ENCODE data around the gene TBC1D26. TPM values are rescaled to one million over a fixed set of nuclear protein-coding genes. Genes with fewer than 3 reads are reported as not detected.
"Not testable (repeated sequence)": the region's sequence is repeated elsewhere in the genome, so short reads cannot be mapped to it uniquely, and the experiment has no call there.

The TBC1D26 gene
- polyA plus RNA-seq, 1 donor (not counting 4 experiments of a cell fraction or from before 2014, with no cell fraction given): not detected

DNA sequence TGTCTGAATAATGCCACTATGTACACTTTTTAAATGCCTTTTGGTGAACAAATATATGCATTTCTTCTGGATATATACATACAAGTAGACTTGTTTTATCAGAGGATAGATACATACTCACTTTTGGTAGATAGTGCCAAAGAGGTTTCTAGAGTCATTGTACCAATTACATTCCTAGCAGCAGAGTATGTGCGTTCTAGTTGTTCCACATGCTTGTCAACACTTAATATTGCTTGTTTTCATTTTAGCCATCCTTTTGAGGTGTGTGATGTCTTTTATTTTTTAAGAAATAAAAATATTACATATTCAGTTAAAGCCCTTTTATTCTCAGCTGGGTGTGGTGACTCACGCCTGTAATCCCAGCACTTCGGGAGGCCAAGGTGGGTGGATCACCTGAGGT is 23.2 kb upstream of the TBC1D26 start:
- H3K9me3 ChIP-seq (ENCODE audit: control insufficient read depth, low read depth, low read length); H3K27me3 ChIP-seq (ENCODE audit: control insufficient read depth, extremely low read depth, insufficient read depth, low read length); H3K9ac ChIP-seq (ENCODE audit: control insufficient read depth, extremely low read depth, insufficient read depth, low read length); H3K4me2 ChIP-seq (ENCODE audit: control insufficient read depth, extremely low read depth, insufficient read depth, low read depth, low read length); FAIRE-seq; H3K27ac ChIP-seq (ENCODE audit: control insufficient read depth, insufficient read depth, low read length); H3K4me1 ChIP-seq (ENCODE audit: control insufficient read depth, extremely low read depth, insufficient read depth, low read length); H3K79me2 ChIP-seq (ENCODE audit: control insufficient read depth, insufficient read depth, low read length); H3K4me3 ChIP-seq (ENCODE audit: control insufficient read depth in 2 of 3, extremely low read depth in 1 of 3, insufficient read depth in 2 of 3, low read depth in 1 of 3, low read length in 3 of 3); H4K20me1 ChIP-seq (ENCODE audit: control insufficient read depth, extremely low read depth, insufficient read depth, low read length); DNase-seq (ENCODE audit: low read depth, low spot score); dilution Hi-C loops (cut with MboI; ENCODE audit: extremely low pct_ligation_motif_present, low sequenced_read_pairs); H2AFZ ChIP-seq (ENCODE audit: control insufficient read depth, low read length); H3K9me1 ChIP-seq (ENCODE audit: control insufficient read depth, extremely low read depth, insufficient read depth, low read length): not testable (repeated sequence)
- H3K36me3 ChIP-seq (ENCODE audit: control insufficient read depth in 2 of 2, extremely low read depth in 1 of 2, insufficient read depth in 2 of 2, low read length in 2 of 2): peaks cover 7 to 11% of the 10 kb centered on the region in 2 experiments

DNA sequence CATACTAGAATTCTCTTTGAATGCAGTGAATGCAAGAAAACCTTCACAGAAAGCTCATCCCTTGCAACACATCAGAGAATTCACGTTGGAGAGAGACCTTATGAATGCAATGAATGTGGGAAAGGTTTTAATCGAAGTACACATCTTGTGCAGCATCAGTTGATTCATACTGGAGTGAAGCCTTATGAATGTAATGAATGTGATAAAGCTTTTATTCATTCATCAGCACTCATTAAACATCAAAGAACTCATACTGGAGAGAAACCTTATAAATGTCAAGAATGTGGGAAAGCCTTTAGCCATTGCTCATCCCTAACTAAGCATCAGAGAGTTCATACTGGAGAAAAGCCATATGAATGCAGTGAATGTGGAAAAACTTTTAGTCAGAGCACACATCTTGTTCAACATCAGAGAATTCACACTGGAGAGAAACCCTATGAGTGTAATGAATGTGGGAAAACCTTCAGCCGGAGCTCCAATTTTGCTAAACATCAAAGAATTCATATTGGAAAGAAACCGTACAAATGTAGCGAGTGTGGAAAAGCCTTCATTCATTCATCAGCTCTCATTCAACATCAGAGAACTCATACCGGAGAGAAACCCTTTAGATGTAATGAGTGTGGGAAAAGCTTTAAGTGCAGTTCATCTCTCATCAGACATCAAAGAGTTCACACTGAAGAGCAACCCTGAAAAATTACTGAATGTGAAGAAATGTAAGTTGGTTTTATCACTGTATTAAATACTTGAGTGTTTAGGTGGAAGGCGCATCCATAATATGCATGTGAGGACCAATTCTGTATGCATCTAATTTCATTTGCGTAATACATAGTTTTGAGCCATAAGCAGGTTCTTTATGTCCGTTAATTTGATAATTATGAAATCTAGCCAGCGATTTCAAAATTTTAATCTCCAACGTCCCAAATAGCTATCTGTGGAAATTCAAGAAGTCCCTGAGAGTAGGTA is 15.2 kb upstream of the TBC1D26 start:
- H3K4me3 ChIP-seq (ENCODE audit: control insufficient read depth in 2 of 3, extremely low read depth in 1 of 3, insufficient read depth in 2 of 3, low read depth in 1 of 3, low read length in 3 of 3); H3K27me3 ChIP-seq (ENCODE audit: control insufficient read depth, extremely low read depth, insufficient read depth, low read length); dilution Hi-C loops (cut with MboI; ENCODE audit: extremely low pct_ligation_motif_present, low sequenced_read_pairs); H3K79me2 ChIP-seq (ENCODE audit: control insufficient read depth, insufficient read depth, low read length); H4K20me1 ChIP-seq (ENCODE audit: control insufficient read depth, extremely low read depth, insufficient read depth, low read length); H3K4me2 ChIP-seq (ENCODE audit: control insufficient read depth, extremely low read depth, insufficient read depth, low read depth, low read length); H3K9me1 ChIP-seq (ENCODE audit: control insufficient read depth, extremely low read depth, insufficient read depth, low read length); DNase-seq (ENCODE audit: low read depth, low spot score); H3K9me3 ChIP-seq (ENCODE audit: control insufficient read depth, low read depth, low read length); H3K9ac ChIP-seq (ENCODE audit: control insufficient read depth, extremely low read depth, insufficient read depth, low read length); H3K4me1 ChIP-seq (ENCODE audit: control insufficient read depth, extremely low read depth, insufficient read depth, low read length); H3K27ac ChIP-seq (ENCODE audit: control insufficient read depth, insufficient read depth, low read length); H3K36me3 ChIP-seq (ENCODE audit: control insufficient read depth in 2 of 2, extremely low read depth in 1 of 2, insufficient read depth in 2 of 2, low read length in 2 of 2); H2AFZ ChIP-seq (ENCODE audit: control insufficient read depth, low read length): not testable (repeated sequence)
- FAIRE-seq: peak; percentile 52

DNA sequence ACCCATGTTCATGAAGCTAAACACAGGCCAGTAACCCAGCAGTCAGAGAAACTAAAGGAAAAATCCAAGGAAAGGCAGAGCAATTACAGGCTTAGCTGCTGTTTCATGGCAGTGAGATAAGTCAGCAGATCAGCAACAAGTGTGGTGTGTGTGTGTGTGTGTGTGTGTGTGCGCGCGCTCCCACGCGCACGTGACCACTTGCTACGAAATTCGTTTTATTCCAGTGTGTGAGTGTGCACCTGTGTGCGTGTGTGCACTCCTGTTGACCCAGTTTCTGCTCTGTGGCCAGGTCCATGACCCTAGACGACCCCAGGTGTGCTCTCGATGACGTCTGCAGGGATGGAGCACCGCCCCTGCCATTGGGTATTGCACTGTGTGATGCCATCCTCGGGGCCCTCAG is 1.5 kb upstream of the TBC1D26 start:
- H3K27me3 ChIP-seq (ENCODE audit: control insufficient read depth, extremely low read depth, insufficient read depth, low read length); H3K4me3 ChIP-seq (ENCODE audit: control insufficient read depth in 2 of 3, extremely low read depth in 1 of 3, insufficient read depth in 2 of 3, low read depth in 1 of 3, low read length in 3 of 3); H3K9me1 ChIP-seq (ENCODE audit: control insufficient read depth, extremely low read depth, insufficient read depth, low read length); H3K36me3 ChIP-seq (ENCODE audit: control insufficient read depth in 2 of 2, extremely low read depth in 1 of 2, insufficient read depth in 2 of 2, low read length in 2 of 2); H3K4me1 ChIP-seq (ENCODE audit: control insufficient read depth, extremely low read depth, insufficient read depth, low read length); H3K79me2 ChIP-seq (ENCODE audit: control insufficient read depth, insufficient read depth, low read length); H2AFZ ChIP-seq (ENCODE audit: control insufficient read depth, low read length); H3K4me2 ChIP-seq (ENCODE audit: control insufficient read depth, extremely low read depth, insufficient read depth, low read depth, low read length); H3K9me3 ChIP-seq (ENCODE audit: control insufficient read depth, low read depth, low read length); H3K27ac ChIP-seq (ENCODE audit: control insufficient read depth, insufficient read depth, low read length); H3K9ac ChIP-seq (ENCODE audit: control insufficient read depth, extremely low read depth, insufficient read depth, low read length); DNase-seq (ENCODE audit: low read depth, low spot score); H4K20me1 ChIP-seq (ENCODE audit: control insufficient read depth, extremely low read depth, insufficient read depth, low read length); dilution Hi-C loops (cut with MboI; ENCODE audit: extremely low pct_ligation_motif_present, low sequenced_read_pairs); FAIRE-seq: not testable (repeated sequence)

DNA sequence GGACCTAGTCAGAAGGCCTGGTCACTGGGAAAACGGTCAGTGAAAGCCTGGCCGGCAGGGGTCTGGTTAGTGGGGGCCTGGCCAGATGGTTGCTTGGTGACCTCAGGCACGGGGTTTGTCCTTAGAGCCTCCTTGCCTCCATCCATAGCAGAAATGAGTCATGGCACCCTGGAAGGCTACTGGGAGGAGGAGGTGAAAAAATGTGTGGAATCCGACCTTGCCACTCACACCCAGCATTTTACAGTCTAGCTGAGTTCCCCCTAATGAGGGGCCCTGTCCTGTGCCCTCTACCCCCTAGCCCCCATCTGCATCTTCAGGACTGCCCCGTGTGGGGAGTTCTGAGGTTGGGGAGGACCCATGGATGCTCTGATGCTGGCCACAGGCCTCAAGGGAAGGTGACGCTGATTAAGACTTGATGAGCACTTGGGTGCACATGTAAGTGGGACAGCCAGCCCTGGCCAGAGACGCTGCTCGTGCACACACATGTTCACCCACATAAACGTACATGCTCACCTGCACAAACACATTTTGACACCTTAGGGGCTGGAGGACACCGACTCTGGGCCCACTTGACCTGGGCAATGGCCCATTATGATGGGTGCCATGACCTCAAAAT is 1.2 kb downstream of the TBC1D26 start:
- H2AFZ ChIP-seq (ENCODE audit: control insufficient read depth, low read length); H3K4me2 ChIP-seq (ENCODE audit: control insufficient read depth, extremely low read depth, insufficient read depth, low read depth, low read length); H3K36me3 ChIP-seq (ENCODE audit: control insufficient read depth in 2 of 2, extremely low read depth in 1 of 2, insufficient read depth in 2 of 2, low read length in 2 of 2); FAIRE-seq; H3K4me1 ChIP-seq (ENCODE audit: control insufficient read depth, extremely low read depth, insufficient read depth, low read length); H3K79me2 ChIP-seq (ENCODE audit: control insufficient read depth, insufficient read depth, low read length); H3K27ac ChIP-seq (ENCODE audit: control insufficient read depth, insufficient read depth, low read length); dilution Hi-C loops (cut with MboI; ENCODE audit: extremely low pct_ligation_motif_present, low sequenced_read_pairs); DNase-seq (ENCODE audit: low read depth, low spot score); H3K9me1 ChIP-seq (ENCODE audit: control insufficient read depth, extremely low read depth, insufficient read depth, low read length); H4K20me1 ChIP-seq (ENCODE audit: control insufficient read depth, extremely low read depth, insufficient read depth, low read length); H3K9ac ChIP-seq (ENCODE audit: control insufficient read depth, extremely low read depth, insufficient read depth, low read length); H3K27me3 ChIP-seq (ENCODE audit: control insufficient read depth, extremely low read depth, insufficient read depth, low read length); H3K9me3 ChIP-seq (ENCODE audit: control insufficient read depth, low read depth, low read length); H3K4me3 ChIP-seq (ENCODE audit: control insufficient read depth in 2 of 3, extremely low read depth in 1 of 3, insufficient read depth in 2 of 3, low read depth in 1 of 3, low read length in 3 of 3): not testable (repeated sequence)

DNA sequence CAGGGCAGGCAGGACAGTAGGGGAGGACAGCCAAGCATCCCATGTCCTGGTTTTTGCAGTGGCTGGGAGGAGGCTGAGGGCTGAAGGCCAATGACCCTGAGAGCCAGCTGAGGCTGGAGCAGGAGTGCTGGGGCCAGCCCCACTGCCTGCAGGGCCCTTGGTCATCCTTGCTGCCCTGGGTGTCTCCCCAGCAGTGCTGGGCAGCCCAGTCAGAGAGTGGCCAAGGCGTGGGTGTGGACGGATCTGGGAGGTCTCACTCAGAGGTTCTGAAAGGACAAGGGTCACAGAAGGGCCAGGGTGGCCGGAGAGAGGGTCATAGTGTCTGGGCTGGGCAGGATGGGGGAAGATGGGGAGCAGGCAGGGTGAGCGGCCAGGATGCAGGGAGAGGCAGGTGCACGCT is 4.5 kb downstream of the TBC1D26 start:
- dilution Hi-C loops (cut with MboI; ENCODE audit: extremely low pct_ligation_motif_present, low sequenced_read_pairs); H3K4me2 ChIP-seq (ENCODE audit: control insufficient read depth, extremely low read depth, insufficient read depth, low read depth, low read length); H3K4me1 ChIP-seq (ENCODE audit: control insufficient read depth, extremely low read depth, insufficient read depth, low read length); H3K9me3 ChIP-seq (ENCODE audit: control insufficient read depth, low read depth, low read length); H3K27ac ChIP-seq (ENCODE audit: control insufficient read depth, insufficient read depth, low read length); H3K27me3 ChIP-seq (ENCODE audit: control insufficient read depth, extremely low read depth, insufficient read depth, low read length); H2AFZ ChIP-seq (ENCODE audit: control insufficient read depth, low read length); H3K9me1 ChIP-seq (ENCODE audit: control insufficient read depth, extremely low read depth, insufficient read depth, low read length); H3K79me2 ChIP-seq (ENCODE audit: control insufficient read depth, insufficient read depth, low read length); H3K36me3 ChIP-seq (ENCODE audit: control insufficient read depth in 2 of 2, extremely low read depth in 1 of 2, insufficient read depth in 2 of 2, low read length in 2 of 2); H3K4me3 ChIP-seq (ENCODE audit: control insufficient read depth in 2 of 3, extremely low read depth in 1 of 3, insufficient read depth in 2 of 3, low read depth in 1 of 3, low read length in 3 of 3); FAIRE-seq; H3K9ac ChIP-seq (ENCODE audit: control insufficient read depth, extremely low read depth, insufficient read depth, low read length); DNase-seq (ENCODE audit: low read depth, low spot score); H4K20me1 ChIP-seq (ENCODE audit: control insufficient read depth, extremely low read depth, insufficient read depth, low read length): not testable (repeated sequence)
